Upper lobe of left lung (tissue), 4 donors: ENCODE data around the gene AXIN2.

Experiments used
- EP300 ChIP-seq, 4 donors: sonication (generic); formaldehyde crosslinking; IDR thresholded peaks; one replicate each; pipeline ENCODE4 v1.5.1; 2017; ENCODE audit warnings: antibody characterized with exemption in 4 of 4, control low read depth in 2 of 4
- POLR2A ChIP-seq, 4 donors: fragments of 450-650 bp; IDR thresholded peaks; one replicate each; pipeline ENCODE4 v1.5.1; 2016 to 2017; ENCODE audit warnings: antibody characterized with exemption in 4 of 4, mild to moderate bottlenecking in 2 of 4
- POLR2AphosphoS5 ChIP-seq, 2 donors: sonication (generic); formaldehyde crosslinking; IDR thresholded peaks; one replicate each; pipeline ENCODE4 v1.5.1; 2017; ENCODE audit warnings: antibody characterized with exemption in 2 of 2
- TF ChIP-seq, protein P1 (sequence below), 6 experiments: fragments of 450-650 bp in 4 of 6; fragments of 200-600 bp in 2 of 6; sonication (generic) in 2 of 6; IDR thresholded peaks; one replicate each; pipeline ENCODE4 v1.5.1; 2016 to 2019; ENCODE audit warnings: antibody characterized with exemption in 6 of 6

DNA sequence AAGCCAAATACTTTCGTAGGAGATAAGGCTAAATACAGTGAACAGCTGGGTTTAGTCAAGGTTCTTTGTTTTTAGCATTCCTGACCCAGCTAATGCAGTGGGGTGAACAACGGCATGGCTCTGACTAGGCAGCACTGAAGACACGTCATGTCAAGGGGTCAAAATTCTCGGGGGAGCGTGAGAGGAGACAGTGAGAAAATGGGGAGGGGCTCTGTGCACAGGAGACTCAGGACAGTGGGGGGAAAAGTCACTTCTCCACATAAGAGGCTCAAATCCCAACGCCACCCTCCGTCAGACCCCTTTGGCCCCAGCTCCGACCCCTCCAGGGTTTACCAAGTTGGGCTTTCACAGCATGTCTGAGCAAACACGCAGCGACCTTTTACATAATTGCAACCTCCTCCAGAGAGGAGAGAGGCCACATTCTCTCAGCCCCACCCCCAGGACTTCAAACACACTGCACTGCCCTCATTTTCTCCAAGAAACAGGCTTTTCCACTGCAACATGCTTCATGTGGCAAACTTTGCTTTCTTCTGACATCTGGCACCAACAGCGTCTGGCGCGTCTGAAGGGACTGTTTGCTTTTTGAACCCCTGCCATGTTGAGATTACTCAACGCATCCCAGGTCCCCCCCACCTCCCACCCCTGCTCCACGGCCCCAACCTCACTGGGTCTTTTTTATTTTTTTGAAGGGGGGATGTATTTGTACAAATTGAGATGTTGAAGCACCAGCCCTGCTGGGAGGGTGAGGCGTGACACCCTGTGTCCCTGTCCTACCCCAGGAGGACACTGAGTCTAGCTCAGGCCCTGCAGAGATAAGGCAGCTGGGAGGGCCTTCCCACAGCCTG lies 30.0 kb downstream of the AXIN2 start:
- TF ChIP-seq, protein P1, sequence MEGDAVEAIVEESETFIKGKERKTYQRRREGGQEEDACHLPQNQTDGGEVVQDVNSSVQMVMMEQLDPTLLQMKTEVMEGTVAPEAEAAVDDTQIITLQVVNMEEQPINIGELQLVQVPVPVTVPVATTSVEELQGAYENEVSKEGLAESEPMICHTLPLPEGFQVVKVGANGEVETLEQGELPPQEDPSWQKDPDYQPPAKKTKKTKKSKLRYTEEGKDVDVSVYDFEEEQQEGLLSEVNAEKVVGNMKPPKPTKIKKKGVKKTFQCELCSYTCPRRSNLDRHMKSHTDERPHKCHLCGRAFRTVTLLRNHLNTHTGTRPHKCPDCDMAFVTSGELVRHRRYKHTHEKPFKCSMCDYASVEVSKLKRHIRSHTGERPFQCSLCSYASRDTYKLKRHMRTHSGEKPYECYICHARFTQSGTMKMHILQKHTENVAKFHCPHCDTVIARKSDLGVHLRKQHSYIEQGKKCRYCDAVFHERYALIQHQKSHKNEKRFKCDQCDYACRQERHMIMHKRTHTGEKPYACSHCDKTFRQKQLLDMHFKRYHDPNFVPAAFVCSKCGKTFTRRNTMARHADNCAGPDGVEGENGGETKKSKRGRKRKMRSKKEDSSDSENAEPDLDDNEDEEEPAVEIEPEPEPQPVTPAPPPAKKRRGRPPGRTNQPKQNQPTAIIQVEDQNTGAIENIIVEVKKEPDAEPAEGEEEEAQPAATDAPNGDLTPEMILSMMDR (IDR thresholded peaks at IDR 0.05): peak in 5 of 6 experiments; percentile 6 to 41 (median 26)
- TF ChIP-seq POLR2A (IDR thresholded peaks at IDR 0.05) (no peak), POLR2AphosphoS5 (IDR thresholded peaks at IDR 0.05) (peak in 1 of 2 donors; percentile 33), EP300 (IDR thresholded peaks at IDR 0.05) (no peak)
